Measurements from ENCODE around the gene PPP1R12B.
"Not testable (repeated sequence)": the region's sequence is repeated elsewhere in the genome, so short reads cannot be mapped to it uniquely, and the experiment has no call there.

DNA sequence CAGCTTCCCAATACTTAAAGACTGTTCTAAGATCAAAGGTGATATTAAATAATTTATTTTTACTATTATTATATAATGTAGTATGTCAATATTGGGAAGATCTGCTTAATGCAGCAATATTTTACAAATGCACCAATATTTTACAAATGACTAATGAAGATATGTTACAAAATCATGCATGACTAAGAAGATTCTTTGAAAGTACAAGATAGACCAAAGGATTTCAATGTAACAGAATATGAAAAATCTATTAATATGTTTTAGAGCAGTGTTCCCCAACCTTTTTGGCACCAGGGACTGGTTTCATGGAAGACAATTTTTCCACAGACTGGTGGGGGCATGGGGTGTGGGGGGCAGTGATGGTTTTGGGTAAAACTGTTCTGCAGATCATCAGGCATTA is 132.1 kb downstream of the PPP1R12B start:
- TF ChIP-seq, protein P1, sequence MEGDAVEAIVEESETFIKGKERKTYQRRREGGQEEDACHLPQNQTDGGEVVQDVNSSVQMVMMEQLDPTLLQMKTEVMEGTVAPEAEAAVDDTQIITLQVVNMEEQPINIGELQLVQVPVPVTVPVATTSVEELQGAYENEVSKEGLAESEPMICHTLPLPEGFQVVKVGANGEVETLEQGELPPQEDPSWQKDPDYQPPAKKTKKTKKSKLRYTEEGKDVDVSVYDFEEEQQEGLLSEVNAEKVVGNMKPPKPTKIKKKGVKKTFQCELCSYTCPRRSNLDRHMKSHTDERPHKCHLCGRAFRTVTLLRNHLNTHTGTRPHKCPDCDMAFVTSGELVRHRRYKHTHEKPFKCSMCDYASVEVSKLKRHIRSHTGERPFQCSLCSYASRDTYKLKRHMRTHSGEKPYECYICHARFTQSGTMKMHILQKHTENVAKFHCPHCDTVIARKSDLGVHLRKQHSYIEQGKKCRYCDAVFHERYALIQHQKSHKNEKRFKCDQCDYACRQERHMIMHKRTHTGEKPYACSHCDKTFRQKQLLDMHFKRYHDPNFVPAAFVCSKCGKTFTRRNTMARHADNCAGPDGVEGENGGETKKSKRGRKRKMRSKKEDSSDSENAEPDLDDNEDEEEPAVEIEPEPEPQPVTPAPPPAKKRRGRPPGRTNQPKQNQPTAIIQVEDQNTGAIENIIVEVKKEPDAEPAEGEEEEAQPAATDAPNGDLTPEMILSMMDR (IDR thresholded peaks at IDR 0.05): not testable (repeated sequence)
- not testable (repeated sequence) for TF ChIP-seq POLR2A (IDR thresholded peaks at IDR 0.05)

All from uterus (tissue), 2 donors.